ENCODE data around the gene ASTN2. TPM values are rescaled to one million over a fixed set of nuclear protein-coding genes. Genes with fewer than 3 reads are reported as not detected.

ASTN2 gene
- total RNA-seq, 1 experiment from 2014 or later: 4.8 TPM

- Histone ChIP-seq H3K36me3 (ENCODE audit: control insufficient read depth in 1 of 2, insufficient read depth in 2 of 2, low read length in 2 of 2) (no peaks in the 10 kb centered on the region), H3K4me2 (ENCODE audit: low read length) (no peak overlapping the region), H2AFZ (ENCODE audit: low read depth, low read length, poor library complexity, severe bottlenecking) (no peak overlapping the region), H3K9me3 (ENCODE audit: control insufficient read depth in 1 of 2, insufficient read depth in 1 of 2, low read depth in 1 of 2, low read length in 2 of 2) (peaks cover 0 to 5% of the 10 kb centered on the region in 2 experiments; a peak in 2 of 4 replicates), H3K27me3 (ENCODE audit: insufficient read depth, low read length) (no peaks in the 10 kb centered on the region; the same call in 1 of the 2 replicates), H3K4me3 (replicated peaks in 1 of 2; ENCODE audit: low read depth in 1 of 2, low read length in 2 of 2) (no peak overlapping the region), H4K20me1 (ENCODE audit: insufficient read depth) (no peaks in the 10 kb centered on the region), H3K9ac (ENCODE audit: low read length) (no peak overlapping the region), H3K9me2 (ENCODE audit: insufficient read depth) (no peaks in the 10 kb centered on the region), H3K79me2 (ENCODE audit: insufficient read depth, low read length) (no peaks in the 10 kb centered on the region), H3K4me1 (ENCODE audit: control insufficient read depth in 1 of 2, insufficient read depth in 2 of 2, low read length in 2 of 2) (no peaks in the 10 kb centered on the region), H3K27ac (ENCODE audit: low read depth, low read length) (no peak overlapping the region)
- intact Hi-C loops (cut with micrococcal nuclease): no loop called here
- TF ChIP-seq ZBTB33 (IDR thresholded peaks at IDR 0.05; ENCODE audit: extremely low read depth, insufficient replicate concordance, low read length) (no peak), EGR1 (IDR thresholded peaks at IDR 0.05; ENCODE audit: low read depth) (no peak), EZH2phosphoT487 (IDR thresholded peaks at IDR 0.05; ENCODE audit: borderline replicate concordance) (no peak), JUND (IDR thresholded peaks at IDR 0.05) (no peak), SIN3A (IDR thresholded peaks at IDR 0.05; ENCODE audit: low read depth) (no peak), SRF (IDR thresholded peaks at IDR 0.05; ENCODE audit: low read depth) (no peak), CBX3 (IDR thresholded peaks at IDR 0.05; ENCODE audit: low read depth) (no peak), TCF7L2 (IDR thresholded peaks at IDR 0.05; ENCODE audit: borderline replicate concordance, extremely low read depth, insufficient read depth, insufficient read length) (no peak), YY1 (IDR thresholded peaks at IDR 0.05; ENCODE audit: extremely low read depth, insufficient replicate concordance, low read depth, low read length) (no peak), ZFX (IDR thresholded peaks at IDR 0.05) (no peak), CEBPB (IDR thresholded peaks at IDR 0.05; ENCODE audit: low read depth) (no peak), FOSL1 (IDR thresholded peaks at IDR 0.05; ENCODE audit: low read depth) (no peak), SP1 (IDR thresholded peaks at IDR 0.05; ENCODE audit: low read depth) (no peak), ZNF274 (IDR thresholded peaks at IDR 0.05; ENCODE audit: low read depth, low read length) (no peak), ATF3 (IDR thresholded peaks at IDR 0.05) (no peak), EZH2 (IDR thresholded peaks at IDR 0.05) (no peak), ELF1 (IDR thresholded peaks at IDR 0.05; ENCODE audit: borderline replicate concordance, low read depth) (no peak), POLR2AphosphoS5 (IDR thresholded peaks at IDR 0.05; ENCODE audit: low read depth, low read length) (no peak)
- TF ChIP-seq, protein P1, sequence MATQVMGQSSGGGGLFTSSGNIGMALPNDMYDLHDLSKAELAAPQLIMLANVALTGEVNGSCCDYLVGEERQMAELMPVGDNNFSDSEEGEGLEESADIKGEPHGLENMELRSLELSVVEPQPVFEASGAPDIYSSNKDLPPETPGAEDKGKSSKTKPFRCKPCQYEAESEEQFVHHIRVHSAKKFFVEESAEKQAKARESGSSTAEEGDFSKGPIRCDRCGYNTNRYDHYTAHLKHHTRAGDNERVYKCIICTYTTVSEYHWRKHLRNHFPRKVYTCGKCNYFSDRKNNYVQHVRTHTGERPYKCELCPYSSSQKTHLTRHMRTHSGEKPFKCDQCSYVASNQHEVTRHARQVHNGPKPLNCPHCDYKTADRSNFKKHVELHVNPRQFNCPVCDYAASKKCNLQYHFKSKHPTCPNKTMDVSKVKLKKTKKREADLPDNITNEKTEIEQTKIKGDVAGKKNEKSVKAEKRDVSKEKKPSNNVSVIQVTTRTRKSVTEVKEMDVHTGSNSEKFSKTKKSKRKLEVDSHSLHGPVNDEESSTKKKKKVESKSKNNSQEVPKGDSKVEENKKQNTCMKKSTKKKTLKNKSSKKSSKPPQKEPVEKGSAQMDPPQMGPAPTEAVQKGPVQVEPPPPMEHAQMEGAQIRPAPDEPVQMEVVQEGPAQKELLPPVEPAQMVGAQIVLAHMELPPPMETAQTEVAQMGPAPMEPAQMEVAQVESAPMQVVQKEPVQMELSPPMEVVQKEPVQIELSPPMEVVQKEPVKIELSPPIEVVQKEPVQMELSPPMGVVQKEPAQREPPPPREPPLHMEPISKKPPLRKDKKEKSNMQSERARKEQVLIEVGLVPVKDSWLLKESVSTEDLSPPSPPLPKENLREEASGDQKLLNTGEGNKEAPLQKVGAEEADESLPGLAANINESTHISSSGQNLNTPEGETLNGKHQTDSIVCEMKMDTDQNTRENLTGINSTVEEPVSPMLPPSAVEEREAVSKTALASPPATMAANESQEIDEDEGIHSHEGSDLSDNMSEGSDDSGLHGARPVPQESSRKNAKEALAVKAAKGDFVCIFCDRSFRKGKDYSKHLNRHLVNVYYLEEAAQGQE (IDR thresholded peaks at IDR 0.05; ENCODE audit: low read depth): no peak
- TF ChIP-seq, protein P2, sequence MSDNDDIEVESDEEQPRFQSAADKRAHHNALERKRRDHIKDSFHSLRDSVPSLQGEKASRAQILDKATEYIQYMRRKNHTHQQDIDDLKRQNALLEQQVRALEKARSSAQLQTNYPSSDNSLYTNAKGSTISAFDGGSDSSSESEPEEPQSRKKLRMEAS (IDR thresholded peaks at IDR 0.05): no peak
- POLR2A ChIA-PET: no interaction called here
- DNase-seq (ENCODE audit: low read depth, low spot score) (no peak), ATAC-seq (no peak)
- no TSS peak for BruUV-seq (replicated peaks)
- CTCF ChIA-PET: no interaction called here
- RAD21 ChIA-PET (ENCODE audit: low non-redundant PET in 1 of 2, low total read pairs in 2 of 2, uncharacterized antibody in 2 of 2, unreplicated experiment in 2 of 2): no interaction called here
Observed at GRCh38 chr9:116459576-116459975, 955.3 kb downstream of the ASTN2 start.
